GM06990 (cell line): ENCODE results near the gene GATAD1.
"Not testable (repeated sequence)": the region's sequence is repeated elsewhere in the genome, so short reads cannot be mapped to it uniquely, and the experiment has no call there.

Source experiments
- DNase-seq: peaks from one replicate; pipeline ENCODE4 v3.0.0-alpha.2; 2011; ENCODE audit not compliant: insufficient read length; ENCODE audit errors: extremely low read depth
- H3K27me3 ChIP-seq: replicated peaks from 2 replicates; pipeline ENCODE4 v1.6.0; 2011; ENCODE audit warnings: low read length; ENCODE audit not compliant: control insufficient read depth, insufficient read depth
- H3K36me3 ChIP-seq: 2 replicates; pipeline ENCODE4 v1.5.1; 2011; ENCODE audit warnings: low read length; ENCODE audit not compliant: control insufficient read depth, insufficient read depth
- H3K4me3 ChIP-seq: replicated peaks from 2 replicates; pipeline ENCODE4 v1.5.1; 2011; ENCODE audit warnings: low read depth, mild to moderate bottlenecking, control low read depth, low read length
- CTCF ChIP-seq: IDR thresholded peaks from 2 replicates; pipeline ENCODE4 v1.5.1; 2011; ENCODE audit warnings: low read length, control low read depth, mild to moderate bottlenecking, inconsistent platforms; ENCODE audit not compliant: insufficient read depth, poor library complexity, severe bottlenecking

GATAD1 gene

GRCh38 chr7:92478095-92478494, 30.8 kb downstream of the GATAD1 start:
- no peak for TF ChIP-seq CTCF
- no peak for DNase-seq
- H3K36me3 ChIP-seq: no peaks in the 10 kb centered on the region
- H3K27me3 ChIP-seq: no peaks in the 10 kb centered on the region
- H3K4me3 ChIP-seq: no peak overlapping the region

- Histone ChIP-seq H3K36me3 (no peaks in the 10 kb centered on the region), H3K27me3 (no peaks in the 10 kb centered on the region), H3K4me3 (no peak overlapping the region)
- DNase-seq: no peak
- TF ChIP-seq CTCF: no peak
These were observed 31.4 kb downstream of the GATAD1 start for GRCh38 chr7:92478711-92479110.

DNA sequence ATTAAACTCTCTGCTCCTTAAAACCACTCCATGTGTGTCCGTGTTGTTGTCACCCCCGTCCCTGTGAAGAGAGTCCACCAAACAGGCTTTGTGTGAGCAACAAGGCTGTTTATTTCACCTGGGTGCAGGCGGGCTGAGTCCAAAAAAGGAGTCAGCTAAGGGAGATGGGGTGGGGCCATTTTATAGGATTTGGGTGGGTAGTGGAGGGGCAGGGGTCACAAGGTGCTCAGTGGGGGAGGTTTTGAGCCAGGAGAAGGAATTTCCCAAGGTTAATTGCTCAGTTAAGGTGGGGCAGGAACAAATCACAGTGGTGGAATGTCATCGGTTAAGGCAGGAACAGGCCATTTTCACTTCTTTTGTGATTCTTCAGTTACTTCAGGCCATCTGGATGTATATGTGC, 31.9 kb downstream of the GATAD1 start:
- not testable (repeated sequence) for DNase-seq, H3K4me3 ChIP-seq

DNA sequence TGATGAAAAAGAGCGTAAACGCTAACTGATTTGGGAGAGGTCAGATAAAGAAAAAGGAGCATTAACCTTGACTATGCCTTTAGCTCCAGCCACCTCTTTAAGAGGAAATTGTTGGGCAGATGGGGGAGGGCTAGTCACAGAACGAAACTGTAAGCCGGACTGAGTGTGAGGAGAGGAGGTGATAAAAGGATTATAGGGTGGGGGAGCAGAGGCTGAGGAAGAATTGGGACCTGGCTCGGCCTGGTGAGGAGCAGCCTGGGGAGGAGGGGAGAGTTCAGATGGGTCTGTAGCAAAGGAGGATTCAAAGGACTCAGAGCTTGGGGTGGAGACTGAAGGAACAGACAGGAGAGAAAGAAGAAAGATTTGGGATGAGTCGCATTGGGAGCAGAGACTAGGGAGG, 36.3 kb downstream of the GATAD1 start:
- H3K27me3 ChIP-seq, H3K36me3 ChIP-seq, H3K4me3 ChIP-seq, DNase-seq: not testable (repeated sequence)

More for the DNA sequence above, 31.9 kb downstream of the GATAD1 start:
- not testable (repeated sequence) for H3K27me3 ChIP-seq, H3K36me3 ChIP-seq

DNA sequence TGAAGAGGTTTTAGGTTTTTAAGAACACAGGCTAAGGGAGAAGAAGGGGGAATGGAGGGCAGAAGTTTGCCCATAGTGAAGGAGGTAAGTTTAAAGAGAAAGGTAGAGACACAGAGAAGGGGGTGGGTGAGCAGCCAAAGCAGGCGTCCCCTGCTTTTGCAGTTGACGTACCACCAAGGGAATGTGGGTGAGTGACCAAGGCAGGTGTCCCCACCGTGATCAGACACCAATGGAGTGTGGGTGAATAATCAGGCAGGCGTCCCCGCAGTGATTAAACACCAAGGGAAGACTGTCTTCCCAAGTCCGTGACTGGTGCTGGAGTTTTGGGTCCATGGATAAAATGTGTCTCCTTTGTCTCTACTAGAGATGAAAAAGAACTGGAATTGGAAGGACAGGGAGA, 36.9 kb downstream of the GATAD1 start:
- not testable (repeated sequence) for H3K4me3 ChIP-seq, H3K36me3 ChIP-seq, DNase-seq, H3K27me3 ChIP-seq

GRCh38 chr7:92485267-92485892, 38.1 kb downstream of the GATAD1 start:
- DNase-seq: no peak
- no peak for TF ChIP-seq CTCF
- H3K36me3 ChIP-seq: no peaks in the 10 kb centered on the region; the same call in 1 of the 2 replicates
- H3K4me3 ChIP-seq: no peak overlapping the region
- no peaks in the 10 kb centered on the region for H3K27me3 ChIP-seq

DNA sequence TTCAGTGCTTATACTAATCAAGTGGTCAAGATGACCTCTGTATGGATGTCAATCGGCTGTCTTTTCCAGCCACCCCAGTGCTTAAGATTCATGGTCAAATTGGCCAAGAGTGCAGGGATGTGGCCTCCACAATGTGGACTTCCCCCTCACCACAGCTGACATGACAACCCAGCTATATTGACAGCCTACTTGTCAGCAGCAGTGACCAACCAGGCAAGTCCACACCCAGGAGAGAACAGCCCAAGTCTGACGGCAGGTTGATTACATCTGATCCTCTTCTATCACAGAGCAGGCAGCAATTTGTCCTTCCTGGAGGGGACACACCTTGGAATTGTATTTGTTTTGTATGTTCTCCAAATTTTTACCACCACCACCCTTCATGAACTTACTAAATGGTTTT, 38.7 kb downstream of the GATAD1 start:
- H3K36me3 ChIP-seq: no peaks in the 10 kb centered on the region; the same call in 1 of the 2 replicates
- H3K27me3 ChIP-seq: no peaks in the 10 kb centered on the region
- DNase-seq: no peak
- no peak for TF ChIP-seq CTCF
- H3K4me3 ChIP-seq: no peak overlapping the region
